SK-N-MC (cell line): ENCODE data around the gene DOCK1.

Experiments
- EZH2 ChIP-seq: fragments of 200-600 bp; sonication (generic); IDR thresholded peaks from one replicate; pipeline ENCODE4 v1.6.1; 2017; ENCODE audit warnings: antibody characterized with exemption
- FOXP2 ChIP-seq: optimal IDR thresholded peaks from 2 replicates; pipeline ENCODE3; 2011; ENCODE audit warnings: mild to moderate bottlenecking, moderate library complexity; ENCODE audit not compliant: insufficient read depth; ENCODE audit errors: extremely low read length, control extremely low read depth
- POLR2AphosphoS5 ChIP-seq: IDR thresholded peaks from 2 replicates; pipeline ENCODE4 v1.6.1; 2012; ENCODE audit warnings: mild to moderate bottlenecking, low read depth, low read length, borderline replicate concordance

DNA sequence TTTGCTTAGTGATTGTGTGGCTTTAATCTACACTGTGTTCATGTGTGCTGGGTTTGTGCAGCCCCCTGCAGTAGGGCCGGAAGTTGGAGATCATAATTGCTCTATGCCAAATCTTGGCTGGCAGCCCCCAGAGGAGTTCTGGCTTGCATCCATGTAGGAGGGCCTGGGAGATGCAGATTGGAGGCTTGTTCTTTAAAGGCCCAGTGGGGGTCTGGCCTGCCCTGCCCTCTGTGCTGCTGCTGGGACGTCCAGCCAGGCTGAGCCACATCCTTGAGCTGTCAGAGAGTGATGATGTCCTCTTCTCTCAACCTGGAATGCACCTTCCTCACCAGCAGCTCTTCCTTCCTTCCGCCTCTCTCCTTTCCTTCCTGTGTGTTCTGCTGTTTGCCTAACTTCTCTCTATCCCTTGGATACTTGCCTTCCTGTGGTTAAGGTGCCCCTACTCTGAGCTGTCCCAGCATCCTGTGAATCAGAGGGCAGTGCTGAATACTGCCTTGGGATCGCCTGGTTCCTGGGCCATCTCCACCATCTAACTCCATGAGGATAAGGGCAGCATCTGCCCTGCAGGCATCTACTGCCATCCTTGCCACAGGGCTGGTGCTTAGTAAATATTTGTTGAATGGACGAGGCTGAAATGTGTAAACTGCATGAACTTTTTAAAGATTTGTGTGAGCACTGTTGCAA lies 30.2 kb downstream of the DOCK1 start:
- TF ChIP-seq EZH2 (no peak), POLR2AphosphoS5 (no peak), FOXP2 (no peak)
